GM10248 (cell line): ENCODE results near the gene MARCHF6.

ENCODE experiments used
- CTCF ChIA-PET: fragments of 300-600 bp; sonication (Branson Sonifier 250); formaldehyde crosslinking; extraction: SDS; loops from one replicate; lab custom pipeline; 2021; ENCODE audit warnings: antibody characterized with exemption; lab: Yijun Ruan, JAX
- POLR2A ChIA-PET: fragments of 350-650 bp; sonication (Branson Sonifier 250); formaldehyde crosslinking; extraction: SDS; loops from one replicate; lab custom pipeline; 2020; ENCODE audit warnings: antibody characterized with exemption; lab: Yijun Ruan, JAX
- DNase-seq: peaks from one replicate; pipeline ENCODE4 v3.0.0; 2012; ENCODE audit errors: extremely low spot score
- CTCF ChIP-seq: IDR thresholded peaks from 2 replicates; pipeline ENCODE4 v1.5.1; 2012; ENCODE audit warnings: mild to moderate bottlenecking, low read depth; ENCODE audit errors: extremely low read depth, missing control alignments, control extremely low read depth

Gene MARCHF6

GRCh38 chr5:10332301-10332700, 21.2 kb upstream of the MARCHF6 start:
- TF ChIP-seq CTCF: no peak
- ChIA-PET POLR2A (no interaction called here), CTCF (no interaction called here)
- DNase-seq: no peak

DNA sequence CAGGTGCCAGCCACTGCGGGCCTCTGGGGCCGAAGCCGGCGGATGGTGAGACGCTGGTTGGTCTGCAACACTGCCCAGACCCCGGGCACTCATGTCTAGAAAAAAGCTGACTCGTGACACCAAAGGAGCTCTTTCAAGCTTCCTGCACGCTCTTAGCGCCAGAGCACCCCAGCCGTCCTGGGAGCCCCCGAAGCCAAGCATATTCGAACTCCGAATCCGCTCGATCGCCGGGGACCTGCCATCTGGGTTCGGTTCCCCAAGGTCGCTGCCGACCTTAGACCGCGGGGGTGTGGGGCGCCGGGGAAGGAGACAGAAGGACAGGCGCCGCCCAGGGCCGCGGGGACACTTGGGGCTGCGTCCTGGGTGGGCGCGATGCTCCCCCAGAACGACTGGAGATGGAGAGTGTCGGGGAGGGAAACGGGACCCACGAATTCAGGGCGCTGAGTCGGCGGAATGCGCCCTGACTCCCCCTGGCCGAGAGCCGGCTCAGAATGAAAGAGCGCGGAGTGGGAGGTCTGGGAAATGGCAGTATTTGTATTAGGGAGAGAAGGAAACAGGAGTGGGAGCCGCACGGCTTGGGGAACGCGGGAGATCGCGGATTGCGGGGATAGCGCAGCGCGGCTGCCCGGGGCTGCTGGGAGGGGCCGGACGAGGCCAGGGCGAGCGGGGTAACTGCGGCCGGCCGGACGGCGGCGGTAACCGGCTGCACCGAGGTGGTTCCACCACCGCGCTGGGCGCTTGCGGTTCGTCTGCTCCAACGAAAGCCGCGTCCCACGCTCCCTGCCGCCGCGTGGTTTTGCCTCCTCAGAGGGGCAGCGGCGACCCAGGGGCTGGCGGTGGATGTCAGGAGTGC, 20.1 kb upstream of the MARCHF6 start:
- peak; percentile 58 for DNase-seq
- POLR2A ChIA-PET: no interaction called here
- CTCF ChIA-PET: interaction anchor here (1.3 to 1.5 kb wide), 2 partner anchors 10 to 49 kb away, joined by 3 read pairs; no protein-coding TSS in a partner anchor

DNA sequence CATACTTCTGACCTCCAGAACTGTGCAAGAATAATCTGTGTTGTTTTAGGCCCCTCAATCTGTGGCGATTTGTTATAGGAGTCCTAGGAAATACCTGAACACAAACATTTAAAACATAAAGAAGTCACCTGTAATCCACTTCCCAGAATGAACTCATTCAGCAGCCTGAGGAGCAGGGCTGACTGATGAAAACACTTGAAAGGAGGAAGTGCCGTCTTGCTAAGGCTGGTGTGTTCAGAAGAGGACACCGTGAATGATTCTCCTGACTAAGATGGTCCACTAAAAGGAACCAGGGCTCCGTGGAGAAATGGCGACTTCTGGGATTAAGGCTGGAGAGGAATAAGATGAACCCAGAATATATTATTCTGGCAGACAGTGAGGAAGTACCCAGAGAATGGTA, 18.7 kb upstream of the MARCHF6 start:
- CTCF ChIA-PET: interaction anchor here (1.3 to 1.5 kb wide), 2 partner anchors 8 to 51 kb away, joined by 3 read pairs; no protein-coding TSS in a partner anchor

More for the DNA sequence above, 20.1 kb upstream of the MARCHF6 start:
- TF ChIP-seq CTCF: no peak

DNA sequence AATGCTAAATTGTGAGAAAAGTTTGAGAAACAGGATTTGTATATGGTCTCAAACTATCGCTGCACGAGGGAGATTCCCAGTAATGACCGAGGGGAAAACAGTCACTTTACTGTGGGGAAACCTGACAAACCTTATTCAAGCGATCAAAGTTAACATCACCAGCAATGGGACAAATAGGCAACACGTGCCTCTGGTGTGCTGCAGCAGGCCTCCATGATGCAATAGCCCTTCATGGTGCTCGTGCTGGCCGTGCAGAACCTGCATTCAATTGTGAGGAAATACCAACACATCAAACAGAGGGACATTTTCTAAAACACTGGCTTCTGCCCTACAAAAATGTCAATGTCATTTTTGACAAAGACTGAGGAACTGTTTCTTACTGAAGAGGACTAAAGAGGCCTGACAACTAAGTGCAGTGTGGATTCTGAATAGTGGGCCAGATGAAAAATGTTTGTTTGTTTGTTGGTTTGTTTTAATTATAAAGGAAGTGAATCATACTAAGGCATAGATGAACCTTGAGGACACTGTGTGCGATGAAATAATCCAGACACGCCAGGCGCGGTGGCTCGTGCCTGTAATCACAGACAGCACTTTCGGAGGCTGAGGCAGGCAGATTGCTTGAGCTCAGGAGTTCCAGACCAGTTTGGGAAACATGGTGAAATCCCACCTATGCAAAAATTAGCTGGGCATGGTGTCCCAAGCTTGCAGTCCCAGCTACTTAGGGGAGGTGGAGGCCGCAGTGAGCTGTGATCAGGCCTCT, 17.6 kb upstream of the MARCHF6 start:
- ChIA-PET CTCF (no interaction called here), POLR2A (no interaction called here)
- TF ChIP-seq CTCF: no peak
- no peak for DNase-seq

More for the DNA sequence above, 18.7 kb upstream of the MARCHF6 start:
- no peak for DNase-seq
- TF ChIP-seq CTCF: no peak
- POLR2A ChIA-PET: no interaction called here

- ChIA-PET POLR2A (no interaction called here), CTCF (no interaction called here)
- no peak for TF ChIP-seq CTCF
- no peak for DNase-seq
Measured at GRCh38 chr5:10337107-10337506, 16.4 kb upstream of the MARCHF6 start.

- no peak for DNase-seq
- POLR2A ChIA-PET: no interaction called here
- CTCF ChIA-PET: interaction anchor here (0.9 kb wide), 1 partner anchor 9 kb away, joined by 3 read pairs; no protein-coding TSS in a partner anchor
- TF ChIP-seq CTCF: no peak
Measured at GRCh38 chr5:10337986-10338385, 15.5 kb upstream of the MARCHF6 start.
